ENCODE measurements around the gene FHDC1.

The FHDC1 gene

GRCh38 chr4:152949930-152950329, 13.8 kb downstream of the FHDC1 start:
- H3K4me3 ChIP-seq (ENCODE audit: low read depth, low read length) = no peak overlapping the region
- no peak for TF ChIP-seq CTCF (IDR thresholded peaks at IDR 0.05; ENCODE audit: borderline replicate concordance, insufficient read depth, low read depth, low read length)

DNA sequence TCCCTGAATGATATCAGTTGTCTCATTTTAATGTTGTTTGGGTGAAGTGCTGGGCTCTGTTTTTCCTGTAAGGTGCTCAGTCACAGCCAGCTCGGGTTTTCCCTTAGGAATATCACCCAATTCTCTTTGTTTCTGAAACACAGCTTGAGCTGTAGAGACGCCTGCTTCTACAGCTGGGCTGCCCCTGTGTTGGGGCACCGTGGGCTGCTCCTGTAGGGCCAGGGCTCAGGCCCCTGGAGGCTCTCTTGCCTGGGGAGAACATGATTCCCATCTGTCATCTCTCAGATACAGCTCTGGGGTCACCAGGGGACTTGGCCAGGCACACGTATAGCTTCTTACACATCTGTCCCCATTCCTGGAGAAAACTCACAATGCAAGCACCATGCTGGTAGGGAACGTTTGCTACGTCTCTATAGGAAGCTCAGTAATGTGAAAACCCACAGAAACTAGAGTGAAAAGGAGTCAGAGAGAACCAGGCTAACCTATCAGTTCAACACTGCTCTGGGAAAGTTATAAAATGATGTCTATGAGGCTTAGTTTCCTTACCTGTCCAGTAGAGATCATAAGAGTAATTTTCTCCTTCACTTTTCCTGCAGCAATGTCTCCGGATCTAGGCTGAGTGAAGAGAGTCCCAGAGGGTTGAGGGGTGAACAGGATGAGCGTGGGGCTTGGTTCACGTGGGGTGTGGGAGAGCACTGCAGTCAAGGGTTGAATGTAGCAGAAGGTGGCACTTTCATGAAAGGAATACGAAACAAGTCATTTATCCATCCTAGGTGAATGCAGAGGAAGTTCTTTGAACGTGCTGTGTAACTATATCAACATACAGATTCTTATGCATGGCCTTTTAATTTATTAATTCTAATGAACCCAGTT, 14.5 kb downstream of the FHDC1 start:
- no peak overlapping the region for H3K4me3 ChIP-seq (ENCODE audit: low read depth, low read length)
- TF ChIP-seq CTCF (IDR thresholded peaks at IDR 0.05; ENCODE audit: borderline replicate concordance, insufficient read depth, low read depth, low read length) = no peak

DNA sequence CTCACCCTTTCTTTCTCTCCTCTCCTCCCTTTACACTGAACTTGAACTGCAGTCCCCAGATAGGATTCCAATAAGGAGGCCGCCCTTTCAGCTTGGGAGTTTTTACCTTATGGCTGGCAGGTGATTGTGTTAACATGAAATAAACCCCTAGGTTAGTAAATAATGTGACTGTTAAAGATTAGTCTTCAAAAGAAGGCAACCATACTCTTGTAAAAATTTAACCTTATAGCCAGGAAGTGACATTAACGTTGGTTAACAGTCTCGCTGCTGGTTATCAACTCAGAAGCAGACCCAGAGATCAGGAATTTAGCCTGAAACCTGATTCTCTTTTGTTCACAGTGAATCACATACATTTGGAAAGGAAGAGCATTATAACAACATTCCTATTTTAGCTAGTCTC, 15.2 kb downstream of the FHDC1 start:
- H3K4me3 ChIP-seq (ENCODE audit: low read depth, low read length) = no peak overlapping the region
- no peak for TF ChIP-seq CTCF (IDR thresholded peaks at IDR 0.05; ENCODE audit: borderline replicate concordance, insufficient read depth, low read depth, low read length)

DNA sequence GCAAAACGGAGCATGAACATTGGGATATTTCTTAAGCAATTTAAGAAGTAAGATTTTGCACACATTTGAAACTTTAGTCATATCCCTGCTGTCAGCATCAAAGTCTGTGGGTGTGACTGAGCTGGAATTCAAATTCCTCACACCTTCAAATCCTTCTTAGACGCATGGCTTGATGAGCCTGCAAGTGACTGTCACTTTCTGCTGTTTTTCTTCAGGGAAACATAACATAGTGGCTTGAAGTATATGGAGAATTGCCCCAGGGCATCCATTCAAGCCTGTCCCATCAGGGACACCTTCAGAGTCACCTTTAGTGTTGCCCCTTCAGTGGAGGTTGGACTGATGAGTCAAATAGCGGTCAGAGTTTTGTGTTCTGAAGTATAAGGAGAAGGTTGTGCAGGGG, 17.4 kb downstream of the FHDC1 start:
- TF ChIP-seq CTCF (IDR thresholded peaks at IDR 0.05; ENCODE audit: borderline replicate concordance, insufficient read depth, low read depth, low read length) = no peak
- H3K4me3 ChIP-seq (ENCODE audit: low read depth, low read length) = no peak overlapping the region

- no peak for TF ChIP-seq CTCF (IDR thresholded peaks at IDR 0.05; ENCODE audit: borderline replicate concordance, insufficient read depth, low read depth, low read length)
These were observed 18.6 kb downstream of the FHDC1 start for GRCh38 chr4:152954741-152955140.

GRCh38 chr4:152956147-152956546, 20.0 kb downstream of the FHDC1 start:
- TF ChIP-seq CTCF (IDR thresholded peaks at IDR 0.05; ENCODE audit: borderline replicate concordance, insufficient read depth, low read depth, low read length) = no peak
- H3K4me3 ChIP-seq (ENCODE audit: low read depth, low read length) = no peak overlapping the region

More at GRCh38 chr4:152954741-152955140, 18.6 kb downstream of the FHDC1 start:
- H3K4me3 ChIP-seq (ENCODE audit: low read depth, low read length) = no peak overlapping the region

Measured in GM12875 (cell line).